Trophoblast cell (in vitro differentiated cells and primary cell): Measurements from ENCODE around the gene OR13J1.

Experiments used
- DNase-seq, 2 donors: peaks; one replicate each; pipeline ENCODE4 v3.0.0-alpha.2; 2016
- H2AFZ ChIP-seq: 2 replicates; pipeline ENCODE4 v1.6.1; 2013; ENCODE audit warnings: low read length, moderate library complexity, mild to moderate bottlenecking; ENCODE audit not compliant: insufficient read depth, poor library complexity
- H2AK5ac ChIP-seq: 2 replicates; pipeline ENCODE4 v1.6.1; 2013; ENCODE audit warnings: mild to moderate bottlenecking, low read length
- H2BK120ac ChIP-seq: 2 replicates; pipeline ENCODE4 v1.6.1; 2013; ENCODE audit warnings: low read length, mild to moderate bottlenecking, moderate library complexity; ENCODE audit not compliant: insufficient read depth, poor library complexity
- H2BK12ac ChIP-seq: 2 replicates; pipeline ENCODE4 v1.6.1; 2013; ENCODE audit warnings: mild to moderate bottlenecking, low read length, moderate library complexity
- H2BK5ac ChIP-seq: 2 replicates; pipeline ENCODE4 v1.6.1; 2013; ENCODE audit warnings: low read length, low read depth, moderate library complexity, mild to moderate bottlenecking; ENCODE audit not compliant: poor library complexity
- H3K14ac ChIP-seq: 2 replicates; pipeline ENCODE4 v1.6.1; 2013; ENCODE audit warnings: mild to moderate bottlenecking, low read length
- H3K18ac ChIP-seq: 2 replicates; pipeline ENCODE4 v1.6.1; 2013; ENCODE audit warnings: mild to moderate bottlenecking, low read length
- H3K23ac ChIP-seq: 2 replicates; pipeline ENCODE4 v1.6.1; 2013; ENCODE audit warnings: low read length
- H3K27ac ChIP-seq: 2 replicates; pipeline ENCODE4 v1.5.1; 2013; ENCODE audit warnings: low read depth, mild to moderate bottlenecking, inconsistent platforms, low read length, moderate library complexity
- H3K27me3 ChIP-seq: 2 replicates; pipeline ENCODE4 v1.6.1; 2013; ENCODE audit warnings: inconsistent platforms, mild to moderate bottlenecking, low read length, moderate library complexity; ENCODE audit not compliant: insufficient read depth
- H3K36me3 ChIP-seq, 2 experiments: 1 replicate in 1 of 2; 2 replicates in 1 of 2; pipeline ENCODE4 v1.6.1; 2013; ENCODE audit warnings: low read length in 2 of 2, mild to moderate bottlenecking in 2 of 2, moderate library complexity in 1 of 2; ENCODE audit not compliant: insufficient read depth in 2 of 2, control insufficient read depth in 1 of 2
- H3K4ac ChIP-seq: 2 replicates; pipeline ENCODE4 v1.6.1; 2013; ENCODE audit warnings: low read depth, mild to moderate bottlenecking, low read length, moderate library complexity
- H3K4me1 ChIP-seq, 2 experiments: 1 replicate in 1 of 2; 2 replicates in 1 of 2; pipeline ENCODE4 v1.6.1; 2013; ENCODE audit warnings: low read length in 2 of 2, mild to moderate bottlenecking in 2 of 2, moderate library complexity in 1 of 2; ENCODE audit not compliant: insufficient read depth in 2 of 2, control insufficient read depth in 1 of 2
- H3K4me2 ChIP-seq: 2 replicates; pipeline ENCODE4 v1.6.1; 2013; ENCODE audit warnings: inconsistent platforms, mild to moderate bottlenecking, low read length, moderate library complexity
- H3K4me3 ChIP-seq: 2 replicates; pipeline ENCODE4 v1.5.1; 2013; ENCODE audit warnings: mild to moderate bottlenecking, low read depth, low read length, inconsistent platforms
- H3K79me1 ChIP-seq: one replicate; pipeline ENCODE4 v1.6.1; 2013; ENCODE audit warnings: low read length
- H3K79me2 ChIP-seq: 2 replicates; pipeline ENCODE4 v1.6.1; 2013; ENCODE audit warnings: low read length, mild to moderate bottlenecking; ENCODE audit not compliant: control insufficient read depth, insufficient read depth, poor library complexity
- H3K9ac ChIP-seq: 2 replicates; pipeline ENCODE4 v1.6.1; 2013; ENCODE audit warnings: mild to moderate bottlenecking, low read length
- H3K9me3 ChIP-seq: 2 replicates; pipeline ENCODE4 v1.6.1; 2013; ENCODE audit warnings: low read depth, mild to moderate bottlenecking, control low read depth, inconsistent platforms, low read length; ENCODE audit not compliant: insufficient read depth
- H4K12ac ChIP-seq: 2 replicates; pipeline ENCODE4 v1.6.1; 2013; ENCODE audit warnings: low read depth, mild to moderate bottlenecking, low read length, moderate library complexity
- H4K8ac ChIP-seq: 2 replicates; pipeline ENCODE4 v1.6.1; 2013; ENCODE audit warnings: low read depth, mild to moderate bottlenecking, low read length, moderate library complexity
- H4K91ac ChIP-seq: one replicate; pipeline ENCODE4 v1.6.1; 2013; ENCODE audit warnings: low read depth, mild to moderate bottlenecking, low read length, moderate library complexity
- WGBS: extraction: QIAGEN DNeasy Blood & Tissue Kit; methylation state at CpG from one replicate; pipeline ENCODE4 v1.1.7; 2013; ENCODE audit warnings: missing lambda C conversion rate; ENCODE audit not compliant: insufficient read length, insufficient coverage; ENCODE audit errors: extremely low coverage; 5-methylcytosine and 5-hydroxymethylcytosine counted together

OR13J1 gene

DNA sequence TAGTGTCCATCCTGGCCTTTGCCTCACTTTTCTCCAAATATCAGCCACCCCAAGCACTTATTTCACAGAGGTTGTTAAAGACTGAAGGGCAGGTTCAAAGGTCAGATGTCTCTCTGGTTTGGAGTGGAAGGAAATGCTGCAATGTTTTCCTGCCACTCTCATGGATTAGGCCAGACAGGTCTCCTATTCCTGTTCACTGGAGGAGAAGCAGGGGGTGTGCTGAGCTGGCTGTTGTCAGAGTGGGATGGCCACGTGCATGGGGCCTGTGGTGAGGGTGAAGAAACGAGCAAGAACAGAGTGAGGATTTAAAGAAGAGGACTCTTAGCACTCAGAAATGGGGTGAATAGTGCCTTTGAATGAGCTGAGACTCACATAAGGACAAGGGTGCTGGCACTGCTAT, 34.4 kb downstream of the OR13J1 start:
- Histone ChIP-seq H3K36me3 (peaks cover 0 to 4% of the 10 kb centered on the region in 2 experiments), H2AK5ac (no peak overlapping the region), H3K27ac (no peak overlapping the region), H3K27me3 (no peaks in the 10 kb centered on the region), H3K14ac (no peak overlapping the region), H2BK12ac (no peak overlapping the region), H4K12ac (no peak overlapping the region), H3K79me1 (no peaks in the 10 kb centered on the region), H2BK120ac (no peak overlapping the region), H2AFZ (no peak overlapping the region), H3K23ac (no peak overlapping the region), H3K4me3 (no peak overlapping the region), H4K8ac (no peak overlapping the region), H3K18ac (no peak overlapping the region), H4K91ac (no peak overlapping the region), H3K4me2 (no peak overlapping the region), H3K4me1 (peaks cover 12 to 16% of the 10 kb centered on the region in 2 experiments), H3K9ac (no peak overlapping the region), H3K79me2 (no peaks in the 10 kb centered on the region), H3K9me3 (no peaks in the 10 kb centered on the region), H2BK5ac (no peak overlapping the region), H3K4ac (no peak overlapping the region)
- no CpG with 5 or more reads among the region's 2 CpGs for WGBS
- no peak for DNase-seq

DNA sequence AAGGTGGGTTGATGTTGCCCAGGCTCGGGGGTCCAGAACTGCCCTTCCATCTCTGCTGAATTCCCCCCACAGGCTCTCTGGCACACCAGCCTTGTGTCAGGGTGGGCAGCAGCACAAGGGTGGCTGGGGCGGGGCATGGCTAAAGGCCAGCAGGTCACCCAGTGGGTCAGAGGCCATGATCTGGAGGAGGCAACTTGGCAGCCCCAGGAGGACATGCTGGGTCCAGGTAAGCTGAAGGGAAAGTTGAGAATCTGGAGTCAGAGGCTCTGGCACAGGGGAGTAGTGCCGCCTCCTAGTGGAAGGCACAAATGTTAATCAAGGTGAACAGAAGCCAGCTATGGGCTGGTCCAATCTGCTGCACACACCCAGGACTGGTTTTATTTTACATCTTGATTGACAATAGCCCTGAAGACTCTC, 35.0 kb downstream of the OR13J1 start:
- no peaks in the 10 kb centered on the region for H3K27me3 ChIP-seq
- H2BK5ac ChIP-seq = no peak overlapping the region
- no peaks in the 10 kb centered on the region for H3K9me3 ChIP-seq
- H2BK120ac ChIP-seq = no peak overlapping the region
- peaks cover 0 to 4% of the 10 kb centered on the region in 2 experiments for H3K36me3 ChIP-seq
- H3K4ac ChIP-seq = no peak overlapping the region
- H3K14ac ChIP-seq = no peak overlapping the region
- peaks cover 12 to 16% of the 10 kb centered on the region in 2 experiments for H3K4me1 ChIP-seq
- no peak overlapping the region for H4K8ac ChIP-seq
- no peak overlapping the region for H2AFZ ChIP-seq
- no peaks in the 10 kb centered on the region for H3K79me2 ChIP-seq
- no peaks in the 10 kb centered on the region for H3K79me1 ChIP-seq
- WGBS = no CpG with 5 or more reads among the region's 3 CpGs
- H3K18ac ChIP-seq = no peak overlapping the region
- no peak overlapping the region for H3K9ac ChIP-seq
- H3K4me3 ChIP-seq = no peak overlapping the region
- H4K12ac ChIP-seq = no peak overlapping the region
- H3K23ac ChIP-seq = no peak overlapping the region
- H3K27ac ChIP-seq = no peak overlapping the region
- H3K4me2 ChIP-seq = no peak overlapping the region
- H2BK12ac ChIP-seq = no peak overlapping the region
- no peak overlapping the region for H2AK5ac ChIP-seq
- H4K91ac ChIP-seq = no peak overlapping the region
- DNase-seq = no peak

DNA sequence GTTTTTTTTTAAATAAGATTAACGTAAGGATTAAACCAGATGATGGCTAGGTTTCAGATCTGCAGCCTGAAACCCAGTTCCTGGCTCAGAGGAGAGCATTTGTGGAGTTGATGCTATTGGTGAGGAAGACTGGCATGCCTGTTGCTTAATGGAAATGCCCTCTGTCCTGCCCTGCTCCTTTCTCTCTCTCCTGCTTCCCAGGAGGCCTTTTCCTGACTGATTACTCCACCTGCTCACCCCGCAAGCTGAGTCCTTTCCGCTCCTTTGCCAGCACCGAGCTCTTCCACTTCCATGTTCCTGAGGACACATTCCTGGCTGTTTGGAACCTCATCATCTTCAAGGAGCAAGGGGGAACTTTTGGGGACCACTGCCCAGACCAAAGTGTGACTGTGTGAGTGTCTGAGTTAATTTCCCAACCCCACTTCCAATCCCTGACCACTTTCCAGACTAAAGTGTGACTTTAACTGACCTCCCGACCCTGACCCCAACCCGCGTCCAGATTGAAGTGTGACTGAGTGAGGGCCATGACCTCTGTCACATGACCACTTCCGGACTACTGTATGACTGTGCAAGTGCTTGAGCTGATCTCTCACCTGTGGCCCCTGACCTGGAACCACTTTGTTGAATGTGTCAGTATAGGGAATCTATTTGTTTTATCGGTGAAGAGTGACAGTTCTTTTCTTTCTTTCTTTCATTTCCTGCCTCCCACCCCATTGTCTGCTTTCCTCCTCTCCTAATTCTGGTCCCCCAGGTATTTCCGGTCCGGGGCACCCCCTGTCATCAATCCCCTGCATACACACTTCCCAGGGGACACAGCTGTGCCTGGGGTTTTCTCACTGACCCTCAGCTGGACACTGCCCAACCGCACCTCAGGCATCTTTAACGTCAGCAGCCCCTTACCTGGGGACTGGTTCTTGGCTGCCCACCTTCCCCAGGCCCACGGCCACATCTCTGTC, 35.7 kb downstream of the OR13J1 start:
- Histone ChIP-seq H4K12ac (no peak overlapping the region), H2BK12ac (no peak overlapping the region), H3K4me1 (peaks cover 15 to 20% of the 10 kb centered on the region in 2 experiments), H3K36me3 (peaks cover 0 to 4% of the 10 kb centered on the region in 2 experiments), H3K27me3 (no peaks in the 10 kb centered on the region), H3K79me2 (no peaks in the 10 kb centered on the region), H3K27ac (no peak overlapping the region), H3K4me2 (no peak overlapping the region), H2AK5ac (no peak overlapping the region), H3K14ac (no peak overlapping the region), H2BK5ac (no peak overlapping the region), H3K9ac (no peak overlapping the region), H3K79me1 (no peaks in the 10 kb centered on the region), H2BK120ac (no peak overlapping the region), H3K4me3 (no peak overlapping the region), H4K91ac (no peak overlapping the region), H3K18ac (no peak overlapping the region), H3K23ac (no peak overlapping the region), H2AFZ (no peak overlapping the region), H3K4ac (no peak overlapping the region), H4K8ac (no peak overlapping the region), H3K9me3 (no peaks in the 10 kb centered on the region)
- whole genome bisulfite sequencing = 100% methylated on average over 1 of the region's 14 CpGs
- DNase-seq = no peak

DNA sequence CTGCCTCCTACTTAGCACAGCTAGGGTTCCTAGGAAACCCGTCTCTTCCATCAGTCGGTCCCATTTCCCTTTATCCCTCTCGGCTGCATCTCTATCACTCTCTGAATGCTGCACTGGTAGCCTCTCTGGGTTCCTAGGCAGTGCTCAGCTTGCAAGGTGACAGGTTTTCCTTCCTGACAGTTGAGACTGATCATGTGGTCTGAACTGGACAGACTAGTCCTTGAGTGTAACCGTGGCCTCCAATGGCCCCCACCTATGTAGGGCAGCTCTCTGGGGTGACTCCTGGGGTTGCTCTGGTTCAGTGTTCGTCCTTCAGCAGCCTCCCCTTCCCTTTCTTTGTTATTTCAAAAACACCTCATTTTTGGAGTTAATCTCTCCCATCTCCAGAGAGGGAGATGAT, 37.4 kb downstream of the OR13J1 start:
- Histone ChIP-seq H3K27me3 (no peaks in the 10 kb centered on the region), H2AFZ (no peak overlapping the region), H2AK5ac (no peak overlapping the region), H3K9ac (no peak overlapping the region), H3K4me1 (peaks cover 22 to 27% of the 10 kb centered on the region in 2 experiments), H4K8ac (no peak overlapping the region), H4K12ac (no peak overlapping the region), H3K23ac (no peak overlapping the region), H3K79me1 (peaks cover 4% of the 10 kb centered on the region), H3K14ac (no peak overlapping the region), H3K27ac (no peak overlapping the region), H3K18ac (no peak overlapping the region), H2BK120ac (no peak overlapping the region), H3K36me3 (peaks cover 0 to 4% of the 10 kb centered on the region in 2 experiments), H3K9me3 (no peaks in the 10 kb centered on the region), H2BK5ac (no peak overlapping the region), H2BK12ac (no peak overlapping the region), H3K4me3 (no peak overlapping the region), H3K79me2 (peaks cover 3% of the 10 kb centered on the region), H3K4me2 (no peak overlapping the region), H3K4ac (no peak overlapping the region), H4K91ac (no peak overlapping the region)
- DNase-seq = peak in 1 of 2 donors; percentile 18
- no CpG with 5 or more reads among the region's 5 CpGs for WGBS
